Head of caudate nucleus (tissue), 42 donors: ENCODE data around the gene PTCH1.

ENCODE experiments used
- DNase-seq, 42 donors: peaks; one replicate each; pipeline versions ENCODE4 v3.0.0 to v3.0.0-alpha.2; 2020 to 2021; ENCODE audit warnings: mixed read lengths in 7 of 42
- intact Hi-C: fragments of 100-400 bp; cut with DNase I; formaldehyde crosslinking; loops from one replicate; pipeline ENCODE4 v1.15.0; 2022

The PTCH1 gene

GRCh38 chr9:95486318-95486717, 30.5 kb downstream of the PTCH1 start:
- DNase-seq: no peak
- intact Hi-C loops: no loop called here

GRCh38 chr9:95484225-95484624, 32.5 kb downstream of the PTCH1 start:
- no peak for DNase-seq
- intact Hi-C loops: no loop called here

GRCh38 chr9:95483431-95483830, 33.3 kb downstream of the PTCH1 start:
- intact Hi-C loops: no loop called here
- no peak for DNase-seq

- intact Hi-C loops: no loop called here
- no peak for DNase-seq
Measured at GRCh38 chr9:95482621-95483020, 34.1 kb downstream of the PTCH1 start.

- intact Hi-C loops: no loop called here
- no peak for DNase-seq
Measured at GRCh38 chr9:95481000-95481399, 35.8 kb downstream of the PTCH1 start.

GRCh38 chr9:95480346-95480745, 36.4 kb downstream of the PTCH1 start:
- intact Hi-C loops: no loop called here
- no peak for DNase-seq

- intact Hi-C loops: no loop called here
- no peak for DNase-seq
Measured at GRCh38 chr9:95479330-95479729, 37.4 kb downstream of the PTCH1 start.

- intact Hi-C loops: no loop called here
- DNase-seq: peak in 23 of 42 donors; percentile 18 to 82 (median 50)
Measured at GRCh38 chr9:95478335-95478734, 38.4 kb downstream of the PTCH1 start.

GRCh38 chr9:95477885-95478284, 38.9 kb downstream of the PTCH1 start:
- intact Hi-C loops: no loop called here
- peak in 4 of 42 donors; percentile 22 to 57 (median 40) for DNase-seq

- DNase-seq: peak; percentile 58 to 98 (median 92)
- intact Hi-C loops: no loop called here
Measured at GRCh38 chr9:95477441-95477840, 39.3 kb downstream of the PTCH1 start.

GRCh38 chr9:95468791-95469190, 48.0 kb downstream of the PTCH1 start:
- intact Hi-C loops: no loop called here
- DNase-seq: no peak

GRCh38 chr9:95465115-95465514, 51.7 kb downstream of the PTCH1 start:
- DNase-seq: peak in 2 of 42 donors; percentile 22 to 33
- intact Hi-C loops: no loop called here

- DNase-seq: no peak
Measured at GRCh38 chr9:95463148-95464060, 53.4 kb downstream of the PTCH1 start.

GRCh38 chr9:95462249-95463147, 54.3 kb downstream of the PTCH1 start:
- intact Hi-C loops: loop anchor here (5.0 kb wide), 1 partner anchor 45 kb away; no protein-coding TSS in a partner anchor
- DNase-seq: peak; percentile 57 to 93 (median 80)

More at GRCh38 chr9:95463148-95464060, 53.4 kb downstream of the PTCH1 start:
- intact Hi-C loops: loop anchor here (5.0 kb wide), 1 partner anchor 44 kb away; no protein-coding TSS in a partner anchor

GRCh38 chr9:95461448-95462248, 55.1 kb downstream of the PTCH1 start:
- intact Hi-C loops: loop anchor here (2.0 to 5.0 kb wide), 2 partner anchors 46 to 755 kb away; no protein-coding TSS in a partner anchor

GRCh38 chr9:95460518-95461164, 56.1 kb downstream of the PTCH1 start:
- intact Hi-C loops: loop anchor here (2.0 to 5.0 kb wide), 2 partner anchors 47 to 756 kb away; no protein-coding TSS in a partner anchor
- DNase-seq: no peak

More at GRCh38 chr9:95461448-95462248, 55.1 kb downstream of the PTCH1 start:
- peak in 2 of 42 donors; percentile 31 to 32 for DNase-seq

GRCh38 chr9:95459851-95460517, 56.8 kb downstream of the PTCH1 start:
- DNase-seq: no peak
- intact Hi-C loops: loop anchor here (2.0 to 5.0 kb wide), 2 partner anchors 47 to 757 kb away; no protein-coding TSS in a partner anchor
